ENCODE results near the gene SMPD1.
A peak's percentile ranks its signal among the peaks of the same experiment; 100 is the strongest.

Gene SMPD1

GRCh38 chr11:6410695-6411430, 20.6 kb downstream of the SMPD1 start:
- no peak for DNase-seq (ENCODE audit: low read depth, low spot score)
- H3K27ac ChIP-seq = no peak overlapping the region

GRCh38 chr11:6411594-6412031, 21.3 kb downstream of the SMPD1 start:
- no peak for DNase-seq (ENCODE audit: low read depth, low spot score)
- no peak overlapping the region for H3K27ac ChIP-seq

GRCh38 chr11:6413791-6414201, 23.5 kb downstream of the SMPD1 start:
- no peak overlapping the region for H3K27ac ChIP-seq
- no peak for DNase-seq (ENCODE audit: low read depth, low spot score)

- no peak for DNase-seq (ENCODE audit: low read depth, low spot score)
- no peak overlapping the region for H3K27ac ChIP-seq
Measured at GRCh38 chr11:6414874-6415328, 24.6 kb downstream of the SMPD1 start.

GRCh38 chr11:6415797-6416196, 25.5 kb downstream of the SMPD1 start:
- no peak for DNase-seq (ENCODE audit: low read depth, low spot score)
- no peak overlapping the region for H3K27ac ChIP-seq

- DNase-seq (ENCODE audit: low read depth, low spot score) = no peak
- H3K27ac ChIP-seq = no peak overlapping the region
Measured at GRCh38 chr11:6417907-6418556, 27.8 kb downstream of the SMPD1 start.

GRCh38 chr11:6418557-6419008, 28.3 kb downstream of the SMPD1 start:
- H3K27ac ChIP-seq = no peak overlapping the region
- no peak for DNase-seq (ENCODE audit: low read depth, low spot score)

- no peak for DNase-seq (ENCODE audit: low read depth, low spot score)
- no peak within 1 kb of the TSS for H3K27ac ChIP-seq
Measured at GRCh38 chr11:6419009-6419631, 28.8 kb downstream of the SMPD1 start, which contains the start of gene APBB1. TSS of gene APBB1 (minus strand) at chr11:6419094. CDS start at chr11:6411347, 7,747 bp downstream.

- H3K27ac ChIP-seq = no peak overlapping the region
- no peak for DNase-seq (ENCODE audit: low read depth, low spot score)
Measured at GRCh38 chr11:6420677-6421076, 30.4 kb downstream of the SMPD1 start.

GRCh38 chr11:6427516-6427915, 37.2 kb downstream of the SMPD1 start:
- H3K27ac ChIP-seq = no peak overlapping the region
- DNase-seq (ENCODE audit: low read depth, low spot score) = no peak

- DNase-seq (ENCODE audit: low read depth, low spot score) = no peak
Measured at GRCh38 chr11:6431861-6432260, 41.6 kb downstream of the SMPD1 start.

GRCh38 chr11:6433998-6434660, 43.9 kb downstream of the SMPD1 start:
- DNase-seq (ENCODE audit: low read depth, low spot score) = no peak
- no peak overlapping the region for H3K27ac ChIP-seq

More at GRCh38 chr11:6431861-6432260, 41.6 kb downstream of the SMPD1 start:
- no peak overlapping the region for H3K27ac ChIP-seq

- H3K27ac ChIP-seq = no peak overlapping the region
- no peak for DNase-seq (ENCODE audit: low read depth, low spot score)
Measured at GRCh38 chr11:6437423-6437822, 47.1 kb downstream of the SMPD1 start.

- DNase-seq (ENCODE audit: low read depth, low spot score) = no peak
- H3K27ac ChIP-seq = no peak overlapping the region
Measured at GRCh38 chr11:6437993-6438392, 47.7 kb downstream of the SMPD1 start.

- DNase-seq (ENCODE audit: low read depth, low spot score) = peak; percentile 20
- no peak overlapping the region for H3K27ac ChIP-seq
Measured at GRCh38 chr11:6438979-6439571, 48.8 kb downstream of the SMPD1 start.

GRCh38 chr11:6440906-6441358, 50.7 kb downstream of the SMPD1 start, which contains the start of gene HPX:
TSS of gene HPX (minus strand) at chr11:6440987. CDS start at chr11:6440963, 24 bp downstream.
- no peak for DNase-seq (ENCODE audit: low read depth, low spot score)
- no peak within 1 kb of the TSS for H3K27ac ChIP-seq

- DNase-seq (ENCODE audit: low read depth, low spot score) = no peak
Measured at GRCh38 chr11:6442441-6442840, 52.2 kb downstream of the SMPD1 start.

GRCh38 chr11:6443269-6444003, 53.2 kb downstream of the SMPD1 start:
- no peak for DNase-seq (ENCODE audit: low read depth, low spot score)
- no peak overlapping the region for H3K27ac ChIP-seq

More at GRCh38 chr11:6442441-6442840, 52.2 kb downstream of the SMPD1 start:
- H3K27ac ChIP-seq = no peak overlapping the region

All from epithelial cell of prostate (primary cell).